Activated CD4-positive, CD25-positive, alpha-beta regulatory T cell treated with anti-CD3 and anti-CD28 coated beads, Interleukin-2, amount 50 U/mL, for 72 hours (primary cell): ENCODE measurements around the gene DUSP28.

Experiments used
- DNase-seq: peaks from one replicate; pipeline ENCODE4 v3.0.0; 2021

DUSP28 gene

GRCh38 chr2:240573516-240574385 lies 13.6 kb downstream of the DUSP28 start:
- no peak for DNase-seq

- no peak for DNase-seq
Observed at GRCh38 chr2:240574386-240575100, 14.4 kb downstream of the DUSP28 start.

GRCh38 chr2:240575101-240575965 lies 15.2 kb downstream of the DUSP28 start:
- DNase-seq = no peak

- DNase-seq = no peak
Observed at GRCh38 chr2:240576036-240576435, 15.9 kb downstream of the DUSP28 start.

GRCh38 chr2:240576436-240577205 lies 16.5 kb downstream of the DUSP28 start:
- no peak for DNase-seq

GRCh38 chr2:240577281-240578109 lies 17.3 kb downstream of the DUSP28 start:
- no peak for DNase-seq

- no peak for DNase-seq
Observed at GRCh38 chr2:240578110-240578450, 17.9 kb downstream of the DUSP28 start.

GRCh38 chr2:240578488-240578887 lies 18.3 kb downstream of the DUSP28 start:
- DNase-seq = no peak

GRCh38 chr2:240579071-240579762 lies 19.1 kb downstream of the DUSP28 start:
- DNase-seq = no peak

GRCh38 chr2:240579771-240580614 lies 19.8 kb downstream of the DUSP28 start:
- peak; percentile 75 for DNase-seq

GRCh38 chr2:240581811-240582210 lies 21.7 kb downstream of the DUSP28 start:
- no peak for DNase-seq

- DNase-seq = no peak
Observed at GRCh38 chr2:240582781-240583180, 22.6 kb downstream of the DUSP28 start.

- no peak for DNase-seq
Observed at GRCh38 chr2:240583774-240584173, 23.6 kb downstream of the DUSP28 start.

- no peak for DNase-seq
Observed at GRCh38 chr2:240584486-240585031, 24.4 kb downstream of the DUSP28 start.

- no peak for DNase-seq
Observed at GRCh38 chr2:240585101-240585500, 24.9 kb downstream of the DUSP28 start.

GRCh38 chr2:240585681-240586197 lies 25.6 kb downstream of the DUSP28 start:
- DNase-seq = no peak

GRCh38 chr2:240586198-240586918 lies 26.2 kb downstream of the DUSP28 start, which contains the start of gene CAPN10:
Gene CAPN10 (plus strand): TSS chr2:240586734. CDS start chr2:240586912, 178 bp downstream.
- DNase-seq = peak; percentile 97
